ENCODE measurements around the gene TRAFD1.

TRAFD1 gene

GRCh38 chr12:112176321-112177010, 51.1 kb downstream of the TRAFD1 start:
- DNase-seq (ENCODE audit: low spot score) = no peak
- H4K91ac ChIP-seq (ENCODE audit: low read depth, low read length, poor library complexity) = no peak overlapping the region
- no peak overlapping the region for H3K9ac ChIP-seq (ENCODE audit: low read depth, low read length, poor library complexity)
- no peak overlapping the region for H2AK5ac ChIP-seq (ENCODE audit: low read depth, low read length)
- no peak overlapping the region for H3K4me3 ChIP-seq (ENCODE audit: low read length in 2 of 2)
- H3K79me1 ChIP-seq (ENCODE audit: low read depth, low read length) = peaks cover 2% of the 10 kb centered on the region
- H3K18ac ChIP-seq (ENCODE audit: low read length) = no peak overlapping the region
- WGBS, 2 donors (ENCODE audit: extremely low coverage in 2 of 2, insufficient read length in 2 of 2, insufficient replicate concordance in 1 of 2) = no CpG with 5 or more reads among the region's 11 CpGs
- no peak overlapping the region for H3K23ac ChIP-seq (ENCODE audit: low read depth, low read length, poor library complexity)
- no peak overlapping the region for H4K8ac ChIP-seq (ENCODE audit: low read depth, low read length)
- no peak overlapping the region for H2AFZ ChIP-seq (ENCODE audit: low read length)
- H3K4me1 ChIP-seq (ENCODE audit: control insufficient read depth in 2 of 2, insufficient read depth in 1 of 2, low read depth in 1 of 2, low read length in 2 of 2) = no peaks in the 10 kb centered on the region
- H3K4ac ChIP-seq (ENCODE audit: low read length) = no peak overlapping the region
- H2BK5ac ChIP-seq (ENCODE audit: low read length) = no peak overlapping the region
- no peak overlapping the region for H3K4me2 ChIP-seq (ENCODE audit: insufficient read depth, low read length, poor library complexity, severe bottlenecking)
- peaks cover 26 to 85% of the 10 kb centered on the region in 2 donors for H3K36me3 ChIP-seq (replicated peaks in 1 of 2; ENCODE audit: control insufficient read depth in 2 of 2, insufficient read depth in 2 of 2, low read length in 2 of 2)
- H3K14ac ChIP-seq (ENCODE audit: low read length) = no peak overlapping the region
- H2BK15ac ChIP-seq (ENCODE audit: low read length) = no peak overlapping the region
- H2BK12ac ChIP-seq (ENCODE audit: low read length) = no peak overlapping the region
- no peaks in the 10 kb centered on the region for H3K9me3 ChIP-seq (replicated peaks in 1 of 2; ENCODE audit: control insufficient read depth in 2 of 2, insufficient read depth in 1 of 2, low read depth in 1 of 2, low read length in 2 of 2)
- H3K27ac ChIP-seq (replicated peaks; ENCODE audit: low read length) = no peak overlapping the region
- no peak overlapping the region for H2BK120ac ChIP-seq (ENCODE audit: low read depth, low read length)
- H3K27me3 ChIP-seq (ENCODE audit: control insufficient read depth in 3 of 3, insufficient read depth in 3 of 3, low read depth in 1 of 3, low read length in 3 of 3) = no peaks in the 10 kb centered on the region

- no peak overlapping the region for H3K14ac ChIP-seq (ENCODE audit: low read length)
- H3K36me3 ChIP-seq (replicated peaks in 1 of 2; ENCODE audit: control insufficient read depth in 2 of 2, insufficient read depth in 2 of 2, low read length in 2 of 2) = peaks cover 24 to 73% of the 10 kb centered on the region in 2 donors
- H3K18ac ChIP-seq (ENCODE audit: low read length) = no peak overlapping the region
Measured at GRCh38 chr12:112178796-112179195, 53.4 kb downstream of the TRAFD1 start.

GRCh38 chr12:112179341-112179740, 54.0 kb downstream of the TRAFD1 start:
- Histone ChIP-seq H3K4me1 (ENCODE audit: control insufficient read depth in 2 of 2, insufficient read depth in 1 of 2, low read depth in 1 of 2, low read length in 2 of 2) (peaks cover 2 to 17% of the 10 kb centered on the region in 2 donors), H3K4me3 (ENCODE audit: low read length in 2 of 2) (no peak overlapping the region), H2BK120ac (ENCODE audit: low read depth, low read length) (no peak overlapping the region), H2AFZ (ENCODE audit: low read length) (no peak overlapping the region), H3K27ac (replicated peaks; ENCODE audit: low read length) (no peak overlapping the region), H4K8ac (ENCODE audit: low read depth, low read length) (no peak overlapping the region), H2AK5ac (ENCODE audit: low read depth, low read length) (no peak overlapping the region), H4K91ac (ENCODE audit: low read depth, low read length, poor library complexity) (no peak overlapping the region), H3K79me1 (ENCODE audit: low read depth, low read length) (peaks cover 2% of the 10 kb centered on the region), H2BK12ac (ENCODE audit: low read length) (no peak overlapping the region), H3K18ac (ENCODE audit: low read length) (no peak overlapping the region), H2BK15ac (ENCODE audit: low read length) (no peak overlapping the region), H3K23ac (ENCODE audit: low read depth, low read length, poor library complexity) (no peak overlapping the region), H3K4ac (ENCODE audit: low read length) (no peak overlapping the region), H3K4me2 (ENCODE audit: insufficient read depth, low read length, poor library complexity, severe bottlenecking) (no peak overlapping the region), H3K36me3 (replicated peaks in 1 of 2; ENCODE audit: control insufficient read depth in 2 of 2, insufficient read depth in 2 of 2, low read length in 2 of 2) (peaks cover 25 to 76% of the 10 kb centered on the region in 2 donors), H3K9me3 (replicated peaks in 1 of 2; ENCODE audit: control insufficient read depth in 2 of 2, insufficient read depth in 1 of 2, low read depth in 1 of 2, low read length in 2 of 2) (no peaks in the 10 kb centered on the region), H3K14ac (ENCODE audit: low read length) (no peak overlapping the region), H2BK5ac (ENCODE audit: low read length) (no peak overlapping the region), H3K9ac (ENCODE audit: low read depth, low read length, poor library complexity) (no peak overlapping the region), H3K27me3 (ENCODE audit: control insufficient read depth in 3 of 3, insufficient read depth in 3 of 3, low read depth in 1 of 3, low read length in 3 of 3) (no peaks in the 10 kb centered on the region)
- no peak for DNase-seq (ENCODE audit: low spot score)
- no CpG with 5 or more reads among the region's 11 CpGs for WGBS, 2 donors (ENCODE audit: extremely low coverage in 2 of 2, insufficient read length in 2 of 2, insufficient replicate concordance in 1 of 2)

More at GRCh38 chr12:112178796-112179195, 53.4 kb downstream of the TRAFD1 start:
- Histone ChIP-seq H3K4me3 (ENCODE audit: low read length in 2 of 2) (no peak overlapping the region), H3K9me3 (replicated peaks in 1 of 2; ENCODE audit: control insufficient read depth in 2 of 2, insufficient read depth in 1 of 2, low read depth in 1 of 2, low read length in 2 of 2) (no peaks in the 10 kb centered on the region), H2BK120ac (ENCODE audit: low read depth, low read length) (no peak overlapping the region), H3K4me2 (ENCODE audit: insufficient read depth, low read length, poor library complexity, severe bottlenecking) (no peak overlapping the region), H3K9ac (ENCODE audit: low read depth, low read length, poor library complexity) (no peak overlapping the region), H3K79me1 (ENCODE audit: low read depth, low read length) (peaks cover 2% of the 10 kb centered on the region), H3K4me1 (ENCODE audit: control insufficient read depth in 2 of 2, insufficient read depth in 1 of 2, low read depth in 1 of 2, low read length in 2 of 2) (peaks cover 2 to 16% of the 10 kb centered on the region in 2 donors), H4K8ac (ENCODE audit: low read depth, low read length) (no peak overlapping the region), H2BK12ac (ENCODE audit: low read length) (no peak overlapping the region), H2AK5ac (ENCODE audit: low read depth, low read length) (no peak overlapping the region), H2BK15ac (ENCODE audit: low read length) (no peak overlapping the region), H3K4ac (ENCODE audit: low read length) (no peak overlapping the region), H2BK5ac (ENCODE audit: low read length) (no peak overlapping the region), H3K23ac (ENCODE audit: low read depth, low read length, poor library complexity) (peak overlapping the region; percentile 43), H3K27ac (replicated peaks; ENCODE audit: low read length) (no peak overlapping the region), H2AFZ (ENCODE audit: low read length) (no peak overlapping the region), H3K27me3 (ENCODE audit: control insufficient read depth in 3 of 3, insufficient read depth in 3 of 3, low read depth in 1 of 3, low read length in 3 of 3) (no peaks in the 10 kb centered on the region), H4K91ac (ENCODE audit: low read depth, low read length, poor library complexity) (no peak overlapping the region)
- DNase-seq (ENCODE audit: low spot score) = no peak
- WGBS, 2 donors (ENCODE audit: extremely low coverage in 2 of 2, insufficient read length in 2 of 2, insufficient replicate concordance in 1 of 2) = no CpG with 5 or more reads among the region's 15 CpGs

- H3K23ac ChIP-seq (ENCODE audit: low read depth, low read length, poor library complexity) = no peak overlapping the region
- no peaks in the 10 kb centered on the region for H3K9me3 ChIP-seq (replicated peaks in 1 of 2; ENCODE audit: control insufficient read depth in 2 of 2, insufficient read depth in 1 of 2, low read depth in 1 of 2, low read length in 2 of 2)
- H4K91ac ChIP-seq (ENCODE audit: low read depth, low read length, poor library complexity) = no peak overlapping the region
- peaks cover 27 to 78% of the 10 kb centered on the region in 2 donors for H3K36me3 ChIP-seq (replicated peaks in 1 of 2; ENCODE audit: control insufficient read depth in 2 of 2, insufficient read depth in 2 of 2, low read length in 2 of 2)
- no peak overlapping the region for H3K4me3 ChIP-seq (ENCODE audit: low read length in 2 of 2)
- no peaks in the 10 kb centered on the region for H3K27me3 ChIP-seq (ENCODE audit: control insufficient read depth in 3 of 3, insufficient read depth in 3 of 3, low read depth in 1 of 3, low read length in 3 of 3)
- no peak for DNase-seq (ENCODE audit: low spot score)
- no peak overlapping the region for H2BK15ac ChIP-seq (ENCODE audit: low read length)
- no peak overlapping the region for H3K14ac ChIP-seq (ENCODE audit: low read length)
- H2AK5ac ChIP-seq (ENCODE audit: low read depth, low read length) = no peak overlapping the region
- no peak overlapping the region for H4K8ac ChIP-seq (ENCODE audit: low read depth, low read length)
- H2AFZ ChIP-seq (ENCODE audit: low read length) = no peak overlapping the region
- peaks cover 2 to 17% of the 10 kb centered on the region in 2 donors for H3K4me1 ChIP-seq (ENCODE audit: control insufficient read depth in 2 of 2, insufficient read depth in 1 of 2, low read depth in 1 of 2, low read length in 2 of 2)
- no peak overlapping the region for H2BK12ac ChIP-seq (ENCODE audit: low read length)
- no peak overlapping the region for H3K4me2 ChIP-seq (ENCODE audit: insufficient read depth, low read length, poor library complexity, severe bottlenecking)
- H3K9ac ChIP-seq (ENCODE audit: low read depth, low read length, poor library complexity) = no peak overlapping the region
- no peak overlapping the region for H3K18ac ChIP-seq (ENCODE audit: low read length)
- WGBS, 2 donors (ENCODE audit: extremely low coverage in 2 of 2, insufficient read length in 2 of 2, insufficient replicate concordance in 1 of 2) = no CpG with 5 or more reads among the region's 2 CpGs
- peaks cover 2% of the 10 kb centered on the region for H3K79me1 ChIP-seq (ENCODE audit: low read depth, low read length)
- no peak overlapping the region for H3K27ac ChIP-seq (replicated peaks; ENCODE audit: low read length)
- H2BK120ac ChIP-seq (ENCODE audit: low read depth, low read length) = no peak overlapping the region
- H2BK5ac ChIP-seq (ENCODE audit: low read length) = no peak overlapping the region
- no peak overlapping the region for H3K4ac ChIP-seq (ENCODE audit: low read length)
Measured at GRCh38 chr12:112179916-112180315, 54.6 kb downstream of the TRAFD1 start.
